ENCODE measurements around the gene SFI1.

Gene SFI1

DNA sequence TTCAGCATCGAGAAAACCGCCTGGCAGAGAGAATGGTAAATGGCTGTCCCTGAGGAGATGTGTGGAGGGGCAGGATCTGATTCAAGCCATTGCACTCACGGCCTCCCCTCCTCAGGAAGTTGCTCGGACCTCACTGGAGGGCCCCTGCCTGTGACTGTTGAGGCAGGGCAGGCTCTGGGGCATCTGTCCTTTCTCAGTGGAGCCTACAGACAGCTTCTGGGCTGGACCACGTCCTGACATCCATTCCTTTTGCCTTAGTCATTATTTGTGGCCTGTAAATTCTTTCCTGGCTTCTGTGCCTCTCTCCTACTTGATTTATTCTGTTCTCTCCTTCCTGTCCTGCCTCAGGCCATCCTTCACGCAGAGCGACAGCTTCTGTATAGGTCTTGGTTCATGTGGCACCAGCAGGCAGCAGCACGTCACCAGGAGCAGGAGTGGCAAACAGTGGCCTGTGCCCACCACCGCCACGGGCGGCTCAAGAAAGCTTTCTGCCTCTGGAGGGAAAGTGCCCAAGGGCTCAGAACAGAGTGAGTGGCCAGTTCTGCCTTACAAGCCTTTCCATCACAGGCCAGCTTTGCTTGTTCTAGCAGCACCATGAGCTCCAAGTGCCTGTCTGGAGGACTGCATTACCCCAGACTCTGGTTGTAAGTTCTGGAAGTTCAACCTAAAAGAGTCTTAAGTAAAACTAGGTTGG lies 106.1 kb downstream of the SFI1 start:
- DNase-seq, result no peak

- DNase-seq, result no peak
Observed at GRCh38 chr22:31603081-31603525, 106.8 kb downstream of the SFI1 start.

DNA sequence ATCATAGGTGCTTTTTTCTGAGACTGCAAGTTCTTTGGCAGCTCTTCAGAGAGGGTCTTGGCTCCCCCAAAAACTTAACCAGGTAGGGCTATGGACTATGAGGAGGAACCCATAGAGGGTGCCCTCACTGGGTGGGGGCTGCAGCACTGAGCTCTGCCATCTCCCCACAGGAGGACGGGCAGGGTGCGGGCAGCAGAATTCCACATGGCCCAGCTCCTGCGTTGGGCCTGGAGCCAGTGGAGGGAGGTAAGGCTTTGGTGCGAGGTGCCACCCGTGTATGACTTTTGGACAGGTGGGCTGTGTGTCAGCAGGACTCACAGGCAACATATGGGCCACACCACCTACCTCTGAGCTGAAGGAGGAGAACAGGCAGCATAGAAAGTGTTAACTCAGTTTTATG lies 107.2 kb downstream of the SFI1 start:
- DNase-seq, result no peak

GRCh38 chr22:31604137-31604705 lies 107.9 kb downstream of the SFI1 start:
- DNase-seq, result no peak

DNA sequence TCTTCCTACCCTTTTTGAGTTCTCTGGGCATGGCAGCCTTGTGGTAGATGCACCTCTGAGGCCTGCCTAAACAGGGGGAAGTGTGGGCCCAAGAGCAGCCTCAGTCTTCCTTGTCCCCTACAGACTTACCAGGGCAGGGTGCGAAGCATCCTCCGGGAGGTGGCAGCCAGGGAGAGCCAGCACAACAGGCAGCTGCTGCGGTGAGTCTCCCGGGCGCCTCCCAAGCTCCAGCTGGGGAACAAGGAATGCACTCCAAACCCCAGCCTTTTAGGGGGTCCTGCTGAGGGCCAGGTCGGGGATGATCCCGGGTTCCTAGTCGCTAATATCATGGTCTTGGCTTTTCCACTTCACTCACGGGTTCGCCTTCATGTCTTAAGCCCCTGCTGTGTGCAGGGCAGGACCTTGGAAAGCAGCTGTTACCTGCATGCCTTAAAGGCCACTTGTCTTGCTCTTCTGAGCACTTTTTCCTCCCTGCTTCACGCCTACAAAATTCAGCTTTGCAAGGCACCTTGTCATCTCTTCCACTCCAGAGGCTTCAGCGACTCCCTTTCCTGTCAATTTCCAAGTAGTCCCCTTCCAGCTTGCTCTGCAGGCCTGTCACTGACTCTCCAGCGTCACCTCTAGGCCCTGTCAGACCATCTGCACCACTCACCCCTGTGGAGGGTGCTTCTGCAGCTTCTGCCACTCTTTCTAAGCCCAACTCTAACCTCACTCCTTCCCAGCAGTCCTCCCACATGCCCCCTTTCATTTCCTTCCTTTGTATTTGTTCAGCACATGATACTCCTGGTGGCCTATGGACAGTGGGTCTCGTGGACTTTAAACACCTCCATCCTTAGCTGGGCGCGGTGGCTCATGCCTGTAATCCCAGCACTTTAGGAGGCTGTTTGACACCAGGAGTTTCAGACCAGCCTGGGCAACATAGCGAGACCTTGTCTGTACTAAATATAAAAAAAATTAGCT lies 108.7 kb downstream of the SFI1 start:
- DNase-seq, result no peak

DNA sequence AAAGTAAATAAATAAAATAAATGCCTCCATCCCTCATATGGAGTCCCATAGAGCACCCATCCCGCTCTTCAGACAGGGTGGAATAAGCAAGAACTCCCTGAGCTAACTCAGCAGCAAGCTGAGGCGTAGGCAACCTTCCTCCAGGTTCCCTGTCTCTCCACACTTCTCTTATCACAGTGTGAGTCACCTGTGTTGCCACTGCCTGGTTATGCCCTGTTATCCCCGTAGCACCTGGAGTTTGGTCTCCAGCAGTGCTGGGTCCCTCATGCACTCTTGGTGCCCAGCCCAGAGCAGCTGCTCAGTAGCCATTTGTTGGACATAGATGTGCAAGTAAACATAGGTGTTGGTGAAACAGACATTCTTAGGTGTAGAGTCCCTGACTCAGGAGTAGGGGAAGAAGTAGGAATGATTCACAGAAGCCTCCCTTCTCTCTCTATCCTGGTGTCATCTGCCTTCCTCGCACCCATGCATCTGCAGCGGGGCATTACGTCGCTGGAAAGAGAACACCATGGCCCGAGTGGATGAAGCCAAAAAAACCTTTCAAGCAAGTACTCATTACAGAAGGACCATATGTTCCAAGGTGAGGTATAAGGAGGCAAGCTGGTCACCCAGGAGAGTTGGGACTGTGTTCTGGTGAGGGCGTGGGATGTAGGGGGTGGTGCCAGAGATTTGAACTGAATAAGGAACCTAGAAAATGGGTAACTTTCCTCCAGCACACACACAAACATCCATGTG lies 109.7 kb downstream of the SFI1 start:
- no peak for DNase-seq

- DNase-seq, result no peak
Observed at GRCh38 chr22:31607696-31608095, 111.4 kb downstream of the SFI1 start.

DNA sequence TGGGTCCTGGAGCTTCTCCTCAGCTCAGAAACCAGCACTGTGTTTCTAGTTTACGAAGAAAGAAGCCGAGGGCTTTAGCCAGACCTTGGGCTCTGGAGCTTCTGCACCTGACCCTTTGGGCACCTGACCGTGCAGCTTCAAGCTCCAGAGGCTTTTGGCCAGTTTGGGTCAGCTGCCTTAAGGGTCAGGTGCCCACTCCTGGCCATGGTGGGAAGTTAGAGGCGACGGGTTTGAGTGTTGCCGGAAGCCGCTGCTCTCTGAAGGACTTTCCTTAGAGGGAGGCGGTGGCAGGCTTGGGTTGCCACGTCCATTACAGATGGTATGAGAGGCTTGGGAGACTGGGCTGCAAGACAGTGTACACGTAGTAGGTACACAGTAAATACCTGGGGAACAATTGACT lies 113.4 kb downstream of the SFI1 start:
- no peak for DNase-seq

- no peak for DNase-seq
Observed at GRCh38 chr22:31610611-31611010, 114.3 kb downstream of the SFI1 start.

DNA sequence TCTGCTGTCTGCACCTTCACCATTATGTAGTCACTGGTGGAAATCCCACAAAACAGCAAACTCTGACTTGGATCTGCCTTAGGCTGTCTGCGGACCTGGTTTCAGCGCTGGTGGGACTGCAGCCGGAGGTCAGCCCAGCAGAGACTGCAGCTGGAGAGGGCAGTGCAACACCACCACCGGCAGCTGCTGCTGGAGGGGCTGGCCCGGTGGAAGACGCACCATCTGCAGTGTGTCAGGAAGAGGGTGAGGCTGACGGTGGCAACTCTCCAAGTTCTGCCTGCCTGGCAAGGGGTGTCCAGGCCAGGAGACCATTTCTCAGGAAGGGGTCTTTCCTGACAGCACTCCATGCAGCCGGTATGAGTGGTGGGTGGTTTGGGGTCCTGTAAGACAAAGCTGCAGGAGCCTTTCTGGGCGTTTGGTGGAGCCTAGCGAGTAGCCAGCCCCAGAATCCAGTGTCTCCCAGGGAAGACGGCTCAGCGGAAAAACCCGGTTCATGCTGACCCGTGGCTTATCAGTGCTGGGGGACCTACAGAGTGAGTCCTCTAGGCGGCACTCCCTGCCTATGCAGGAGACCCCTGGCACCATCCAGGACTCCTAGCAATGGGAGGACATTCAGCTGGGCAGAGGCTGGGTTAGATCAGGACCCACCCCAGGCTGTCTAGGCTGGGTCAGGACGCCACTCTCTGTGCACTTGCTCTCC lies 114.9 kb downstream of the SFI1 start:
- DNase-seq, result no peak

GRCh38 chr22:31612891-31613285 lies 116.6 kb downstream of the SFI1 start:
- no peak for DNase-seq

DNA sequence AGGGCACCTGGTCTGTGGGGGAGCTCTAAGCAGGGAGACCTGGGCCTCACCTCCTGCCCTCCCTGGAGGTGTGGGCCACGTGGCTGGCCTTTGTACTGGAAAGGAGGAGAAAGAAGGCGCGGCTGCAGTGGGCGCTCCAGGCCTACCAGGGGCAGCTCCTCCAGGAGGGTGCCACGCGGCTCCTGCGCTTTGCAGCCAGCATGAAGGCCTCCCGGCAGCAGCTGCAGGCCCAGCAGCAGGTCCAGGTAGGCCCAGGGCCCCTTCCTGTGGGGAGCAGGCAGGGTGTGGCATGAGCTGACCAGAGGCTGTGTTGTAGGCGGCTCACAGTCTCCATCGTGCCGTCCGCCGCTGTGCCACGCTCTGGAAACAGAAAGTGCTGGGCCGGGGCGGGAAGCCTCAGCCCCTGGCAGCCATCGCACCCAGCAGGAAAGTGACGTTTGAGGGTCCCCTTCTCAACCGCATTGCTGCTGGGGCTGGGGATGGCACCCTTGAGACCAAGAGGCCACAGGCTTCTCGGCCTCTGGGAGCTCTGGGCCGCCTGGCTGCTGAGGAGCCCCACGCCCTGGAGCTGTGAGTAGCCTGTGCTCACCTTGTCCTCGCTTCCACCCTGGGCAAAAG lies 117.1 kb downstream of the SFI1 start:
- no peak for DNase-seq

GRCh38 chr22:31613904-31614296 lies 117.6 kb downstream of the SFI1 start:
- no peak for DNase-seq

GRCh38 chr22:31614781-31615490 lies 118.6 kb downstream of the SFI1 start:
- no peak for DNase-seq

- no peak for DNase-seq
Observed at GRCh38 chr22:31615491-31615860, 119.1 kb downstream of the SFI1 start.

- no peak for DNase-seq
Observed at GRCh38 chr22:31615940-31616314, 119.6 kb downstream of the SFI1 start.

DNA sequence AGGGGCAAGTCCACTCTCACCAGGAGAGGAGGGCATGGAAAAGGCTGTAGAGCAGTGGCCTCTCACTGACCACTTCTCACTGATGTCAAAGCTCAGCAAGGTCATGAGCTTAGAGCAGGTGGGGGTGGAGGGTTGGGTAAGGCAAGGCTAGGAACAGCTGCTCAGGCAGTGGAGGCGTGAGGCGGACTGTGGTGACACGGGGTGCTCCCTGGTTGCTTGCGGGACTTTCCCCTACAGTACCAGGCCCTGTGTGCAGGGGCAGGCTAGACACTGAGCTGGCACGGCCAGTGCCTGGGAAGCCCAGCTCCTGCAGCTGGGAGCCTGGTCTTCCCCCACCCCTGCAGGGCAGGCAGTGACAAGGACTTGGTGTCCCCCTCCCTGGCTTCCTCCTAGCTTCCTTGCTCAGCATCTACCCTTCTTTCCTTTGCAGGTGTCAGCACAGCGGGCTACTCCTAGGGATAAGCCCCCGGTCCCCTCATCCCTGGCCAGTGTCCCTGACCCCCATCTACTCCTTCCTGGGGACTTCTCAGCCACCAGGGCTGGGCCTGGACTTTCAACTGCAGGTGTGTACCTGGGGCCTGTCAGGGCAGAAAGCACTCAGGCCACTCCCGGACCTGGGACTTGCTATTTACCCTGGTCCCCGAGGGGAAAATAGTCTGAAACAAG lies 120.1 kb downstream of the SFI1 start:
- DNase-seq, result no peak

DNA sequence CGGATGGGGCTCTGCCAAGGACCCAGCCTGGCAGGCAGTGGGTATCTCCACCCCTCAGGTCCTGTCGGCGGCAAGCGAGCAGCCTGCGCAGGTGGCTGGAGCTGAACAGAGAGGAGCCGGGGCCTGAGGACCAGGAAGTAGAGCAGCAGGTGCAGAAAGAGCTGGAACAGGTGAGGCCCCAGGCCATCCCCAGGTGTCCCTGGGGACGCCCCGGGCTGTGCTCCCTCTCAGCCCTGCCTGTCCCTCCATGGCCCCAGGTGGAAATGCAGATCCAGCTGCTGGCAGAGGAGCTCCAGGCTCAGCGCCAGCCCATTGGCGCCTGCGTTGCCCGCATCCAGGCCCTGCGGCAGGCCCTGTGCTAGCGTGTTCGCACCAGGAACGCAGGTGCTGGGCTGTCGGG lies 121.7 kb downstream of the SFI1 start:
- no peak for DNase-seq

GRCh38 chr22:31618471-31619176 lies 122.3 kb downstream of the SFI1 start:
- DNase-seq, result no peak

GRCh38 chr22:31619611-31620300 lies 123.4 kb downstream of the SFI1 start:
- DNase-seq, result no peak

All from activated CD8-positive, alpha-beta memory T cell treated with anti-CD3 and anti-CD28 coated beads, Interleukin-2, amount 50 U/mL, for 48 hours (primary cell).